Ishikawa (cell line): Measurements from ENCODE around the gene AKAP10.

ENCODE experiments used
- EP300 ChIP-seq: IDR thresholded peaks from 2 replicates; pipeline ENCODE4 v1.6.1; 2012; ENCODE audit warnings: borderline replicate concordance
- TF ChIP-seq, protein P1 (sequence below): IDR thresholded peaks from 2 replicates; pipeline ENCODE4 v1.6.1; 2012

DNA sequence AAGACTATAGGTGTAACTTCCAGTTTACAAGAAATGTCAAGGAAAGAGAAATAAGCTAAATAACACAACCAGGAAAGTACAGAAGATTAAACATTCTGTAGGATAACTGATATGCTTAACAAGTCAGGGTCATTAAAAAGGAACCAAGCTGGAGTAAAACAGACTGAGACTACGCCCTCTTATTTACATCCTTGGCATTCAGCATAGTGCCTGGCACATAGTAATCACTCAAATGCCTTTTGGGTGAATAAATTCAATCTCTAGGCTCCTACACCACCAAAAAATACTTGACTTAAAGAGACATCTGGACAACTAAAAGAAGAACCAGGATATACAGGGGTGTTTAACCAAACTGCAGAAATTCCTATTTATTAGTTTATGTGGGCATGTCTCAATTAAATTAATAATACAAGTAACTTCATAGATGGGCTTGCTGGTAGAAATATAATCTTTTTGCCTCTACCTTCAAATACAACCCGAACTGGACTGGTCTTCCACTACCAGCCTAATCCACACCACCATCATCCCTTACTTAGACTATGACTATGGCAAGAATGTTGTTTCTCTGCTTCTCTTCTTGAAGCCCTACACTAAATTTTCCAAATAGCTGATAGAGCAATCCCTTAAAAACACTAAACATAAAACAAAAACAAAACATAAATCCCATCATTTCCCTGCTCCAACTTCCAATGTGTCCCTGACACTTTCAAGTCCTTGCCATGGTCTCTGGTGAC, 62.2 kb downstream of the AKAP10 start:
- no peak for TF ChIP-seq EP300
- TF ChIP-seq, protein P1, sequence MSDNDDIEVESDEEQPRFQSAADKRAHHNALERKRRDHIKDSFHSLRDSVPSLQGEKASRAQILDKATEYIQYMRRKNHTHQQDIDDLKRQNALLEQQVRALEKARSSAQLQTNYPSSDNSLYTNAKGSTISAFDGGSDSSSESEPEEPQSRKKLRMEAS: no peak
